ENCODE results near the gene SNRPB2. TPM values are rescaled to one million over a fixed set of nuclear protein-coding genes. Genes with fewer than 3 reads are reported as not detected.

SNRPB2 gene
- total and polyA plus RNA-seq, 4 donors: 36.0 to 63.9 (median 45.0) TPM

DNA sequence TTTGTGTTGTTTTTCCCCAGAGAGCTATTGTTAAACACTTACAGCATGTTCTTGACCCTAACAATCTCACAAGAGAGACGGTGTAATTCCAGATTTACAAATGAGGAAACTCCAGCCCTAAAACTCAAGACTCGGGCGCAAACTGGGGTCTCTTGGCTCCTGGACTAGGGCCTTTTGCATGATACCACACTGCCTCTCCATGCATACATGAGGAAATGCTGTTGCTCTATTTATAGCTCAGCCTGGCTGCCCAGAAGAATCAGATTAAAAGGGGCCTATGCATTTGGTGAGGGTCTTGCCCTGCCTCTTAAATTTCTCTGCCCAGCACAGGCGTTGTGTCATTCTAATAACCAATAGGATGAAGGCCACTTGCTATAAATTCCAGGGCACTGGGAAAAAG is 30.5 kb upstream of the SNRPB2 start:
- Histone ChIP-seq H3K4me1 (ENCODE audit: control insufficient read depth in 1 of 2, insufficient read depth in 2 of 2, low read length in 2 of 2) (no peaks in the 10 kb centered on the region), H3K27ac (ENCODE audit: low read depth in 1 of 2, low read length in 2 of 2) (no peak overlapping the region), H3K27me3 (ENCODE audit: control insufficient read depth in 1 of 2, insufficient read depth in 2 of 2, low read length in 1 of 2) (no peaks in the 10 kb centered on the region), H3K4me3 (ENCODE audit: low read length in 2 of 2) (no peak overlapping the region), H3K9me3 (ENCODE audit: control insufficient read depth, low read length) (no peaks in the 10 kb centered on the region), H3K36me3 (ENCODE audit: control insufficient read depth in 1 of 2, insufficient read depth in 2 of 2, low read length in 1 of 2) (no peaks in the 10 kb centered on the region)
- no peak for DNase-seq
- 32 to 37% methylated on average over 4 of the region's 4 CpGs for WGBS, 2 donors
- intact Hi-C loops (cut with DNase I): no loop called here
- no peak for ATAC-seq (ENCODE audit: low FRiP score)

DNA sequence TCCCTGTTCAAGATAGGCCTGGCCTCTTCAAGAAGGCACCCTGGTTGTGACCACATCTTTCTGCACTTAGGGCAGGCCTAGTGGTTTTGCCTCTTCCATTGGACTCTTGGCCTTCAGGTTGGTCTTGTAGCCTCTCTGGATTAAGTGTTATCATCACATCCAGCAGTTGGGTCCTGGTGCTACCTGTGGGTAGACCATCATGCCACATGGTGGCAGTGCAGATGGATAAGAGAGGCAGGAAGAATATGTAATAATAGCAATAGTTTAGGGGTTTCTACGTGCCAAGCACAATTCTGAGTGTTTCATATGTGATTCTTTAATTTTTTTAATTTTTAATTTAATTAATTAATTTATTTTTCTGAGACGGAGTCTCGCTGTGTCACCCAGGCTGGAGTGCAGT is 28.5 kb upstream of the SNRPB2 start:
- H3K9me3 ChIP-seq (ENCODE audit: control insufficient read depth, low read length): no peaks in the 10 kb centered on the region
- H3K4me1 ChIP-seq (ENCODE audit: control insufficient read depth in 1 of 2, insufficient read depth in 2 of 2, low read length in 2 of 2): no peaks in the 10 kb centered on the region
- no peak for DNase-seq
- no peaks in the 10 kb centered on the region for H3K27me3 ChIP-seq (ENCODE audit: control insufficient read depth in 1 of 2, insufficient read depth in 2 of 2, low read length in 1 of 2)
- no peaks in the 10 kb centered on the region for H3K36me3 ChIP-seq (ENCODE audit: control insufficient read depth in 1 of 2, insufficient read depth in 2 of 2, low read length in 1 of 2)
- 72 to 82% methylated on average over 3 of the region's 3 CpGs for WGBS, 2 donors
- intact Hi-C loops (cut with DNase I): no loop called here
- no peak overlapping the region for H3K27ac ChIP-seq (ENCODE audit: low read depth in 1 of 2, low read length in 2 of 2)
- no peak overlapping the region for H3K4me3 ChIP-seq (ENCODE audit: low read length in 2 of 2)
- no peak for ATAC-seq (ENCODE audit: low FRiP score)

DNA sequence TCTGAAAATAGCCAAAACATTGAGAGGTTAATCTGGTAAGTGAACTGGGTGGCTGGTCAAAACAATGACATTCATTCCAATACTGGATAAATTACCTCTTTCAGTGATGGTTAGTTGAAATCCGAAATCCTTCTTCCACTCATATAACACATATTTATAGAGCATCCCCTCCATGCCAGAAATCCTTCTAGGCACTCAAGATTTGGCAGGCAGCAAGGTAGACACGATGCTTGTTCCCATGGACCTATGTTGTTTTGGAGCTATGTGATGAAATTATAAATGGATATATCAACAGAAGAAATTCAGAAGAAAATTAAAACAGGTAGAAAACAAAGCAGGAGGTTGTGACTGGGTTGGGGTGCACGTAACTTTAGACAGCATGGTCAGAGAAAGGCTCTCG is 26.3 kb upstream of the SNRPB2 start:
- intact Hi-C loops (cut with DNase I): no loop called here
- WGBS, 2 donors: 54 to 63% methylated on average over 4 of the region's 4 CpGs
- Histone ChIP-seq H3K27me3 (ENCODE audit: control insufficient read depth in 1 of 2, insufficient read depth in 2 of 2, low read length in 1 of 2) (no peaks in the 10 kb centered on the region), H3K36me3 (ENCODE audit: control insufficient read depth in 1 of 2, insufficient read depth in 2 of 2, low read length in 1 of 2) (no peaks in the 10 kb centered on the region), H3K27ac (ENCODE audit: low read depth in 1 of 2, low read length in 2 of 2) (no peak overlapping the region), H3K9me3 (ENCODE audit: control insufficient read depth, low read length) (no peaks in the 10 kb centered on the region), H3K4me1 (ENCODE audit: control insufficient read depth in 1 of 2, insufficient read depth in 2 of 2, low read length in 2 of 2) (no peaks in the 10 kb centered on the region), H3K4me3 (ENCODE audit: low read length in 2 of 2) (no peak overlapping the region)
- ATAC-seq (ENCODE audit: low FRiP score) (no peak), DNase-seq (no peak)

DNA sequence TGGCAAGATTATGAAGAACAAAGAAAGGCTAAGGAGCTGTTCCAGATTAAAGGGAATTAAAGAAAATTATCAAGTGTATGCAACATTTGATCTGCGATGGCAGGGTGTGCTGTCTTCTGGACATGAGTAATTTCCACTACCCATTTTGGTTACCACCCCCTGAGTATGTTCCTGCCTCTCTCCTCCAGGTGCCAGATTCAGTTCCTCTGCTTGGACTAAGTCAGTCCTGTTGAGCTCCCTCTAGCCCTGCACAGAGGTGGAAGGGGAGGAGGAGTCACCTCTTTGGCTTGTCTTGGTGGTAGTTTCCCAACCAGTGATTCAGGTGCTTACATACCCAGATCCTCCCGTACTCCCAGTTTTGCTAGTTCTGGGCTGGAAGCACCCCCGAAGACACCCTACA is 22.2 kb upstream of the SNRPB2 start:
- Histone ChIP-seq H3K36me3 (ENCODE audit: control insufficient read depth in 1 of 2, insufficient read depth in 2 of 2, low read length in 1 of 2) (no peaks in the 10 kb centered on the region), H3K27ac (ENCODE audit: low read depth in 1 of 2, low read length in 2 of 2) (no peak overlapping the region), H3K4me3 (ENCODE audit: low read length in 2 of 2) (no peak overlapping the region), H3K4me1 (ENCODE audit: control insufficient read depth in 1 of 2, insufficient read depth in 2 of 2, low read length in 2 of 2) (no peaks in the 10 kb centered on the region), H3K9me3 (ENCODE audit: control insufficient read depth, low read length) (no peaks in the 10 kb centered on the region), H3K27me3 (ENCODE audit: control insufficient read depth in 1 of 2, insufficient read depth in 2 of 2, low read length in 1 of 2) (no peaks in the 10 kb centered on the region)
- WGBS, 2 donors: 94 to 96% methylated on average over 3 of the region's 3 CpGs
- intact Hi-C loops (cut with DNase I): no loop called here
- no peak for DNase-seq
- ATAC-seq (ENCODE audit: low FRiP score): no peak

DNA sequence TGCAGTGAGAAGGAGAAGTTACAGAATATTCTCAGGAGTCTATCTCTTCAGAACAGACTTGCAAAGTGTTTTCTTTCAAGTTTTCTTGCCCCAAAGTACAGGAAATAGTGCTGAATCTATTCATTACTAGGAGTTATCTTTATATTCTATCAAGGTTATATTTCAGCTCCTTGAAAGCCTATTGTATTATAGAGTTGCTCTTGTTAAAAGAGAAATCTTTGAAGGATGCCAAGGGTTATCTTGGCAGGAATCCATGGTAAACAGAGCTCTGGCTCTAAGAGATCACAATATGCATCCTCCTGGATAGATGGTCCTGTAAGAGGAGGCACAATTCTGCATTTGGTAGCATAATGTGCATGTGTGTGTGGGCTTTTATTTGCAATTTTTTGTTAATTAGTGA is 21.2 kb upstream of the SNRPB2 start:
- Histone ChIP-seq H3K4me3 (ENCODE audit: low read length in 2 of 2) (no peak overlapping the region), H3K27ac (ENCODE audit: low read depth in 1 of 2, low read length in 2 of 2) (no peak overlapping the region), H3K36me3 (ENCODE audit: control insufficient read depth in 1 of 2, insufficient read depth in 2 of 2, low read length in 1 of 2) (no peaks in the 10 kb centered on the region), H3K27me3 (ENCODE audit: control insufficient read depth in 1 of 2, insufficient read depth in 2 of 2, low read length in 1 of 2) (no peaks in the 10 kb centered on the region), H3K9me3 (ENCODE audit: control insufficient read depth, low read length) (no peaks in the 10 kb centered on the region), H3K4me1 (ENCODE audit: control insufficient read depth in 1 of 2, insufficient read depth in 2 of 2, low read length in 2 of 2) (no peaks in the 10 kb centered on the region)
- intact Hi-C loops (cut with DNase I): no loop called here
- no peak for ATAC-seq (ENCODE audit: low FRiP score)
- no peak for DNase-seq

DNA sequence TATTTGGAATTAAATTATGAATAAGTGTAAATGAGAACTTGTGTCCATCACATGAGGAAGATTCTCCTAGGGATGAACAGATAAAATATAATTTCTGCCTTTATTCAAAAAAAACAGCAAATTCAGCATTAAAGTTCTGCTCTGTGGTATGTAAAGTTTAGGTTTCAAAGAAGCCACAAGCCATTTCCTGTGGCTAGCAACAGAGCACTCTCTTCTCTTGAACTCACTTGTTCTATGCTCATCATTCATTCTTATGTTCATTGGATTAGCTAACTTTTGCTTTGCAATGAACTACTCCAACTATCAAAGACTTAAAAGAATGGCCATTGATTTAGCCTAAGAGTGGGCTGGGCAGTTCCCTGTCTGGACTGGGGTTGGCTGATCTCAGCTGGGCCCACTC is 20.8 kb upstream of the SNRPB2 start:
- H3K4me3 ChIP-seq (ENCODE audit: low read length in 2 of 2): no peak overlapping the region
- no peak for ATAC-seq (ENCODE audit: low FRiP score)
- H3K9me3 ChIP-seq (ENCODE audit: control insufficient read depth, low read length): no peaks in the 10 kb centered on the region
- intact Hi-C loops (cut with DNase I): no loop called here
- no peaks in the 10 kb centered on the region for H3K4me1 ChIP-seq (ENCODE audit: control insufficient read depth in 1 of 2, insufficient read depth in 2 of 2, low read length in 2 of 2)
- DNase-seq: no peak
- H3K27me3 ChIP-seq (ENCODE audit: control insufficient read depth in 1 of 2, insufficient read depth in 2 of 2, low read length in 1 of 2): no peaks in the 10 kb centered on the region
- no peaks in the 10 kb centered on the region for H3K36me3 ChIP-seq (ENCODE audit: control insufficient read depth in 1 of 2, insufficient read depth in 2 of 2, low read length in 1 of 2)
- no peak overlapping the region for H3K27ac ChIP-seq (ENCODE audit: low read depth in 1 of 2, low read length in 2 of 2)

DNA sequence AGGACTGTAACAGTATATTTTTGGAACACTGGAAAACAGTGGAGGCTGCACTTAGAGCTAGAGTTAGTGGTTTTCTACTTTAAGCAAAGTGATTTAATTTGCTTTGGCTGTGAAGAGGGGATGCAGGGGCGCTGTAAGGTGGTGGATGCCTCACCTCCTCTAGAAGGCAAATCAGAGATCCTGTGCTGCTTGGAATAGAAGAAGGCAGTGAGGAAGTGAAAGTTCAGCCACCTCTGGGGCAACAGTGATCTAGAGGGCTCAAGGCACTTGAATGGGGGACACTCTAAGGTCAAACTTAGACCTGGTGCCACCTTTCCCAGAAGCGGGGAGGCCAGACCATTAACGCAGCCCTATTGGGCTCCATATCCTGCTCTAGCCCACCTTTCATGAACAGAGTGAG is 19.0 kb upstream of the SNRPB2 start:
- Histone ChIP-seq H3K4me1 (ENCODE audit: control insufficient read depth in 1 of 2, insufficient read depth in 2 of 2, low read length in 2 of 2) (no peaks in the 10 kb centered on the region), H3K9me3 (ENCODE audit: control insufficient read depth, low read length) (no peaks in the 10 kb centered on the region), H3K27ac (ENCODE audit: low read depth in 1 of 2, low read length in 2 of 2) (no peak overlapping the region), H3K36me3 (ENCODE audit: control insufficient read depth in 1 of 2, insufficient read depth in 2 of 2, low read length in 1 of 2) (no peaks in the 10 kb centered on the region), H3K27me3 (ENCODE audit: control insufficient read depth in 1 of 2, insufficient read depth in 2 of 2, low read length in 1 of 2) (no peaks in the 10 kb centered on the region), H3K4me3 (ENCODE audit: low read length in 2 of 2) (no peak overlapping the region)
- 92 to 97% methylated on average over 3 of the region's 3 CpGs for WGBS, 2 donors
- no peak for ATAC-seq (ENCODE audit: low FRiP score)
- no peak for DNase-seq
- intact Hi-C loops (cut with DNase I): no loop called here

DNA sequence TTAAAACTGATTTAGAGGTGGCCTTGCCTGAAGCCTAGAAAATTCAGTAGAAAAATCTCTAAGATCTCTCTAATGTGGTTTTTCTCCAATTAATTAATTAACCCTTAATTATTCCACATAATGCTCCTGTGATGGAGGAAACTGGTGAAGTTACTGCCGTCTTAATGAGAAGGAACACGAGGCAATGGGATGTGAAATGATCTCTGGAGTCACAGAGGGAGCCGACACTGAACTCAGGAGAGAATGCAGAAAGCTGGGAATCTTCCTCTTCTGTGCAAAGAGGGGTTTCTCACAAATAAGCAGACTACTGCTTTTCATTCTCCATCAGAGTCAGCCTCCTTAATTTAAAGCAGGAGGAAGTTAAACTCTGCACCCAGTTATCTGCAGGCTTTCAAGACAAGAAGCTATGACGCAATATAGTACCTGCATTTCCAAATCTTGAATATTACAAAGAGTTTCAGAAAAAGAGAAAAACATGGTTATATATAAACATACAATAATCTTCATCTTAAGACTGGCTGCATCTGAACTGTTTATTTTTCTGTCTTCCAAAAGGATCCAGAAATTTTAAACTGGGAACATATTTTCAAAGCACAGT is 18.1 kb upstream of the SNRPB2 start:
- Histone ChIP-seq H3K36me3 (ENCODE audit: control insufficient read depth in 1 of 2, insufficient read depth in 2 of 2, low read length in 1 of 2) (no peaks in the 10 kb centered on the region), H3K27me3 (ENCODE audit: control insufficient read depth in 1 of 2, insufficient read depth in 2 of 2, low read length in 1 of 2) (no peaks in the 10 kb centered on the region), H3K27ac (ENCODE audit: low read depth in 1 of 2, low read length in 2 of 2) (no peak overlapping the region), H3K4me1 (ENCODE audit: control insufficient read depth in 1 of 2, insufficient read depth in 2 of 2, low read length in 2 of 2) (no peaks in the 10 kb centered on the region), H3K4me3 (ENCODE audit: low read length in 2 of 2) (no peak overlapping the region), H3K9me3 (ENCODE audit: control insufficient read depth, low read length) (no peaks in the 10 kb centered on the region)
- ATAC-seq (ENCODE audit: low FRiP score) (no peak), DNase-seq (no peak)
- intact Hi-C loops (cut with DNase I): no loop called here
- WGBS, 2 donors: 74 to 75% methylated on average over 4 of the region's 4 CpGs

DNA sequence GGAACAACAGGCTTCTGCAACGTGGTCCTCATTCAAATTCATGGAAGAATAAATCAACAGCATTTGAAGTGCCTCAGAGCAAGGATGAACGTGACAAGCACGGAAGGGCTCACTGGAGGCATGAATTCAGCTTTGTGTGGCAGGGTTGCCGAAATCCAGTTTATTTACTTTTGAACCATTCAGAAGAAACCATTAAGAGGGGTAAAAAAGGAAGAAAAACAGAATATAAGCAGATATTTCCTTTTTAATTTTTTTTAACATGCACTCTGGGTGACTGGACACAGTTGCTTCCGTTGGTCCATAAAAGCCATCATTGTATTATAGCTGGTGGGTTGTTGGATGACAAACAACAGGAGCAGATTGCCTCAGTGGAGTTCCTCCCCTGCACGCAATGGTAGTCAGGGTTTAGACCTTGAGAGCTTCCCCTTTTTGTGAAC is 17.3 kb upstream of the SNRPB2 start:
- no peak overlapping the region for H3K4me3 ChIP-seq (ENCODE audit: low read length in 2 of 2)
- no peak for ATAC-seq (ENCODE audit: low FRiP score)
- 60% methylated on average over 6 of the region's 6 CpGs for WGBS, 2 donors
- no peaks in the 10 kb centered on the region for H3K27me3 ChIP-seq (ENCODE audit: control insufficient read depth in 1 of 2, insufficient read depth in 2 of 2, low read length in 1 of 2)
- DNase-seq: no peak
- H3K27ac ChIP-seq (ENCODE audit: low read depth in 1 of 2, low read length in 2 of 2): no peak overlapping the region
- intact Hi-C loops (cut with DNase I): no loop called here
- H3K36me3 ChIP-seq (ENCODE audit: control insufficient read depth in 1 of 2, insufficient read depth in 2 of 2, low read length in 1 of 2): no peaks in the 10 kb centered on the region
- H3K4me1 ChIP-seq (ENCODE audit: control insufficient read depth in 1 of 2, insufficient read depth in 2 of 2, low read length in 2 of 2): no peaks in the 10 kb centered on the region
- H3K9me3 ChIP-seq (ENCODE audit: control insufficient read depth, low read length): no peaks in the 10 kb centered on the region

Measured in aorta (tissue), 5 donors.